GM12874 (cell line): ENCODE measurements around the gene NCCRP1.

Source experiments
- CTCF ChIP-seq: IDR thresholded peaks from 2 replicates; pipeline ENCODE4 v1.5.1; 2011; ENCODE audit warnings: low read depth, mild to moderate bottlenecking, control low read depth, low read length, moderate library complexity; ENCODE audit not compliant: insufficient read depth

Gene NCCRP1

GRCh38 chr19:39247701-39248664 is 51.2 kb downstream of the NCCRP1 start:
- TF ChIP-seq CTCF, result no peak

- TF ChIP-seq CTCF, result no peak
Observed at GRCh38 chr19:39248806-39249205, 52.0 kb downstream of the NCCRP1 start, which contains the start of gene IFNL4. Gene IFNL4, minus strand, starts transcription at chr19:39248856.

- no peak for TF ChIP-seq CTCF
Observed at GRCh38 chr19:39251081-39251480, 54.3 kb downstream of the NCCRP1 start.
